CD4-positive, alpha-beta memory T cell (primary cell): ENCODE measurements around the gene RAP2A. TPM values are rescaled to one million over a fixed set of nuclear protein-coding genes. Genes with fewer than 3 reads are reported as not detected.

ENCODE experiments used
- CTCF ChIA-PET: fragments of 350-600 bp; sonication (Branson Sonifier 250); formaldehyde crosslinking; loops from one replicate; lab custom pipeline; 2021; ENCODE audit warnings: inconsistent platforms; ENCODE audit not compliant: partially characterized antibody; lab: Charles Lee
- POLR2A ChIA-PET: fragments of 350-600 bp; sonication (Branson Sonifier 250); formaldehyde crosslinking; loops from one replicate; lab custom pipeline; 2021; ENCODE audit not compliant: partially characterized antibody; lab: Charles Lee
- DNase-seq, 5 donors: peaks; one replicate each; pipeline versions ENCODE4 v3.0.0 to v3.0.0-alpha.2; 2020 to 2022; ENCODE audit warnings: mixed read lengths in 1 of 5
- H3K27ac ChIP-seq: one replicate; pipeline ENCODE4 v1.7.0; 2013; ENCODE audit warnings: low read depth, low read length
- H3K27me3 ChIP-seq: 2 replicates; pipeline ENCODE4 v1.7.0; 2013; ENCODE audit warnings: mild to moderate bottlenecking, low read length, moderate library complexity; ENCODE audit not compliant: insufficient read depth
- H3K36me3 ChIP-seq: 2 replicates; pipeline ENCODE4 v1.7.0; 2013; ENCODE audit warnings: mild to moderate bottlenecking, low read length, moderate library complexity; ENCODE audit not compliant: insufficient read depth
- H3K4me1 ChIP-seq: 2 replicates; pipeline ENCODE4 v1.7.0; 2013; ENCODE audit warnings: mild to moderate bottlenecking, low read length, moderate library complexity; ENCODE audit not compliant: insufficient read depth
- H3K4me3 ChIP-seq, 2 donors: one replicate each; pipeline ENCODE4 v1.7.0; 2013; ENCODE audit warnings: low read length in 2 of 2, mild to moderate bottlenecking in 1 of 2
- H3K9me3 ChIP-seq, 2 donors: one replicate each; pipeline ENCODE4 v1.7.0; 2013; ENCODE audit warnings: low read length in 2 of 2, control low read depth in 1 of 2; ENCODE audit not compliant: control insufficient read depth in 1 of 2
- H3K27ac Mint-ChIP-seq, 7 donors: one replicate each; pipeline ENCODE4 v1.8.0; 2020 to 2021; ENCODE audit warnings: mixed read lengths in 7 of 7, mild to moderate bottlenecking in 6 of 7, inconsistent platforms in 3 of 7, moderate library complexity in 3 of 7
- H3K27me3 Mint-ChIP-seq, 2 donors: one replicate each; pipeline ENCODE4 v1.8.0; 2020 to 2021; ENCODE audit warnings: mixed read lengths in 2 of 2
- H3K36me3 Mint-ChIP-seq, 2 donors: one replicate each; pipeline ENCODE4 v1.8.0; 2020 to 2021; ENCODE audit warnings: mixed read lengths in 2 of 2, inconsistent platforms in 1 of 2, mild to moderate bottlenecking in 1 of 2
- H3K4me1 Mint-ChIP-seq, 4 donors: one replicate each; pipeline ENCODE4 v1.8.0; 2020 to 2021; ENCODE audit warnings: mixed read lengths in 4 of 4, mild to moderate bottlenecking in 1 of 4
- H3K4me3 Mint-ChIP-seq, 8 donors: one replicate each; pipeline ENCODE4 v1.8.0; 2020 to 2021; ENCODE audit warnings: mixed read lengths in 8 of 8, mild to moderate bottlenecking in 7 of 8, moderate library complexity in 6 of 8, inconsistent platforms in 3 of 8
- H3K9me3 Mint-ChIP-seq, 8 donors: one replicate each; pipeline ENCODE4 v1.8.0; 2020 to 2021; ENCODE audit warnings: mixed read lengths in 8 of 8, mild to moderate bottlenecking in 5 of 8, inconsistent platforms in 3 of 8, moderate library complexity in 1 of 8
- intact Hi-C: fragments of 100-400 bp; cut with micrococcal nuclease; formaldehyde crosslinking; loops from one replicate; pipeline ENCODE4 v1.15.1; 2023
- polyA plus RNA-seq, 2 donors: library from polyadenylated mRNA; unstranded; fragments of 300-500 nt; fragmentation: Illumina TruSeq; gene quantifications; one replicate each; pipeline ENCODE4 v1.2.3, GENCODE V29; 2021
- total RNA-seq, 2 experiments: library from RNA; stranded (reverse); gene quantifications; one replicate each; pipeline ENCODE4 v1.2.3, GENCODE V29; 2021

RAP2A gene
- total and polyA plus RNA-seq, 4 experiments from 2014 or later = 1.7 to 24.0 (median 12.7) TPM

DNA sequence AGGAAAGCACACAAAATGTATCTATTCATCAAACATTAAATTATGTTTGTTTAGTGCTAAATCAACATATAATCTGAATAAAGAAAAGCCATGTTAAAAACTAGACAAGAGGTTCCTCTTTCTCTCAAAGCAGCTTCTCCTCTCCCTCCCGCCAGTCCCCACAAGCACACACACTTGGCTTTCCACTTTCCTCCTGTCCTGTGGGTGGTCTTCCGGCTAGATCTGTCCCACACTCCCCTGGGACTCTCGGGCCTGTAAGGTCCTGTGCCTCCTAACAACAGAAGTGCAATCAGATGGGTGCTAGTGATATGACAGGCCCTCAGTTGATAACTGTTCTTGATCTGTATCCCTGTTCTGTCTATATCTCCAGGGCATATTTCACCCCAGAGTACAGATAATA is 45.6 kb upstream of the RAP2A start:
- Histone ChIP-seq H3K4me3 (no peak overlapping the region), H3K9me3 (no peaks in the 10 kb centered on the region), H3K4me1 (peaks cover 4% of the 10 kb centered on the region), H3K27me3 (no peaks in the 10 kb centered on the region), H3K36me3 (no peaks in the 10 kb centered on the region), H3K27ac (no peak overlapping the region)
- H3K36me3 Mint-ChIP-seq = peaks cover 29 to 34% of the 10 kb centered on the region in 2 donors
- no peak overlapping the region for H3K4me3 Mint-ChIP-seq
- H3K27me3 Mint-ChIP-seq = no peaks in the 10 kb centered on the region
- no peaks in the 10 kb centered on the region for H3K9me3 Mint-ChIP-seq
- peaks cover 5 to 18% (median 12%) of the 10 kb centered on the region in 4 donors for H3K4me1 Mint-ChIP-seq
- ChIA-PET CTCF (no interaction called here), POLR2A (no interaction called here)
- H3K27ac Mint-ChIP-seq = no peak overlapping the region
- no peak for DNase-seq
- intact Hi-C loops = no loop called here

DNA sequence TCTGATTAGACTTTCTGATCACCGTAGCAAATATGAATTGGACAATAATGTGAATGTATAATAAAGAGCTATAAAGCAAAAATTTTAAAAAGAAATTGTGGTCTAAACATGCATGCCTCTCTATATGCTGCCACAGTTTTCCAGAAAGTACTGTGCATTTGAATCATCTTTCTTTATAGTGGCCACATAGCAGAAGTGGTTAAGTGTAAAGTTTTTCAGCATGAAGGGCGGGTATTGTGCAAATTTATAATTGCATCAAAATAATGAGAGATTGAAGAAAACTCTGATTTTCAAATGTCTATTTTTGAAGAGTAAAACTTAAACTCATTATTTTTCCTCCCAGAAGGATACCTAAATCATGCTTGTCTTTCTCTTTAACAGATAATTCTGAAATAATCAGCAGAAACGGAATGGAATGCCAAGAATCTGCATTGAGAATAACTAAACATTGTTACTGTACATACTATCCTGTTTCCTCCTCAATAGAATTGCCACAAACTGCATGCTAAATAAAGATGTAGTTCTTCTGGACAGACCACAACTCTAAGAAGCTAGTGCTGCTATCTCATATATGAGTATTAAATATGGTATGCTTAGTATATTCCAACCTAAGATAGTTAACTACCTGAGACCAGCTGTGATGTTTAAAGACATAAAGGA is 42.9 kb upstream of the RAP2A start:
- peaks cover 24 to 28% of the 10 kb centered on the region in 2 donors for H3K36me3 Mint-ChIP-seq
- H3K9me3 ChIP-seq = no peaks in the 10 kb centered on the region
- no peak for DNase-seq
- intact Hi-C loops = no loop called here
- H3K4me3 ChIP-seq = no peak overlapping the region
- H3K4me3 Mint-ChIP-seq = no peak overlapping the region
- H3K9me3 Mint-ChIP-seq = no peaks in the 10 kb centered on the region
- ChIA-PET POLR2A (no interaction called here), CTCF (interaction anchor here (1.6 kb wide), 1 partner anchor 281 kb away, joined by 5 read pairs; no protein-coding TSS in a partner anchor)
- peaks cover 3 to 15% (median 9%) of the 10 kb centered on the region in 4 donors for H3K4me1 Mint-ChIP-seq
- no peak overlapping the region for H3K27ac ChIP-seq
- no peaks in the 10 kb centered on the region for H3K27me3 Mint-ChIP-seq
- H3K27ac Mint-ChIP-seq = no peak overlapping the region
- no peaks in the 10 kb centered on the region for H3K36me3 ChIP-seq
- H3K27me3 ChIP-seq = no peaks in the 10 kb centered on the region
- peaks cover 4% of the 10 kb centered on the region for H3K4me1 ChIP-seq

DNA sequence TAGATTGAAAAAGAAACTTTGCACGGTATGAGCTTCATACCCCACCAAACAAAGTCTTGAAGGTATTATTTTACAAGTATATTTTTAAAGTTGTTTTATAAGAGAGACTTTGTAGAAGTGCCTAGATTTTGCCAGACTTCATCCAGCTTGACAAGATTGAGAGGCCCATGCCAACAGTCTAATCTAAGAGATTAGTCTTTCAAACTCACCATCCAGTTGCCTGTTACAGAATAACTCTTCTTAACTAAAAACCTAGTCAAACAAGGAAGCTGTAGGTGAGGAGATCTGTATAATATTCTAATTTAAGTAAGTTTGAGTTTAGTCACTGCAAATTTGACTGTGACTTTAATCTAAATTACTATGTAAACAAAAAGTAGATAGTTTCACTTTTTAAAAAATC is 41.9 kb upstream of the RAP2A start:
- Mint-ChIP-seq H3K4me1 (peaks cover 0 to 5% (median 2%) of the 10 kb centered on the region in 4 donors), H3K9me3 (no peaks in the 10 kb centered on the region), H3K36me3 (peaks cover 19 to 23% of the 10 kb centered on the region in 2 donors), H3K4me3 (no peak overlapping the region), H3K27ac (no peak overlapping the region), H3K27me3 (no peaks in the 10 kb centered on the region)
- Histone ChIP-seq H3K4me1 (peaks cover 3% of the 10 kb centered on the region), H3K27ac (no peak overlapping the region), H3K9me3 (no peaks in the 10 kb centered on the region), H3K36me3 (no peaks in the 10 kb centered on the region), H3K27me3 (no peaks in the 10 kb centered on the region), H3K4me3 (no peak overlapping the region)
- intact Hi-C loops = no loop called here
- CTCF ChIA-PET = interaction anchor here (1.6 kb wide), 1 partner anchor 282 kb away, joined by 5 read pairs; no protein-coding TSS in a partner anchor
- DNase-seq = no peak
- POLR2A ChIA-PET = no interaction called here

DNA sequence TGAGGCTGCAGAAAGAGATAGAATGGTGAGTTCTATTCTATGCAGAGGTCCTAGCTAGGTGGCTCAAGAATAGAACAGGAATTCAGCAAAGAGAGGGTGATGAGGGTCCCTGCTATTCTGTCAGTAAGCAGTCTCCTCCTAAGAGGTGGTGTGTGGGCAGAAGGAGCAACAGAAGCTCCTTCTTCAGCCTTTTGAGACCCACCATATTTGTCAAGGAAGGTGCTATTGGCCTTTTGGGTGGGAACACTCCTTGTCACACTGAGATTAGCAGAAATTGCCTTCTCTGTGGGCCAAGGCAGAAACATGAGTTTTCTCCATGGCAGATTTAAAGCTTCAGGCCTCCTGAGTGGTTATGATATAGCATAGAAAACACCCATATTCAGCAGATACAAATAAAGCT is 39.4 kb upstream of the RAP2A start:
- H3K4me1 Mint-ChIP-seq = no peaks in the 10 kb centered on the region
- Histone ChIP-seq H3K4me3 (no peak overlapping the region), H3K9me3 (no peaks in the 10 kb centered on the region), H3K27ac (no peak overlapping the region), H3K27me3 (no peaks in the 10 kb centered on the region), H3K36me3 (no peaks in the 10 kb centered on the region), H3K4me1 (no peaks in the 10 kb centered on the region)
- no peak for DNase-seq
- peaks cover 11 to 13% of the 10 kb centered on the region in 2 donors for H3K36me3 Mint-ChIP-seq
- ChIA-PET CTCF (interaction anchor here (0.6 kb wide), 1 partner anchor 41 kb away, joined by 5 read pairs; no protein-coding TSS in a partner anchor), POLR2A (no interaction called here)
- intact Hi-C loops = no loop called here
- no peaks in the 10 kb centered on the region for H3K27me3 Mint-ChIP-seq
- no peak overlapping the region for H3K27ac Mint-ChIP-seq
- H3K9me3 Mint-ChIP-seq = no peaks in the 10 kb centered on the region
- H3K4me3 Mint-ChIP-seq = no peak overlapping the region

DNA sequence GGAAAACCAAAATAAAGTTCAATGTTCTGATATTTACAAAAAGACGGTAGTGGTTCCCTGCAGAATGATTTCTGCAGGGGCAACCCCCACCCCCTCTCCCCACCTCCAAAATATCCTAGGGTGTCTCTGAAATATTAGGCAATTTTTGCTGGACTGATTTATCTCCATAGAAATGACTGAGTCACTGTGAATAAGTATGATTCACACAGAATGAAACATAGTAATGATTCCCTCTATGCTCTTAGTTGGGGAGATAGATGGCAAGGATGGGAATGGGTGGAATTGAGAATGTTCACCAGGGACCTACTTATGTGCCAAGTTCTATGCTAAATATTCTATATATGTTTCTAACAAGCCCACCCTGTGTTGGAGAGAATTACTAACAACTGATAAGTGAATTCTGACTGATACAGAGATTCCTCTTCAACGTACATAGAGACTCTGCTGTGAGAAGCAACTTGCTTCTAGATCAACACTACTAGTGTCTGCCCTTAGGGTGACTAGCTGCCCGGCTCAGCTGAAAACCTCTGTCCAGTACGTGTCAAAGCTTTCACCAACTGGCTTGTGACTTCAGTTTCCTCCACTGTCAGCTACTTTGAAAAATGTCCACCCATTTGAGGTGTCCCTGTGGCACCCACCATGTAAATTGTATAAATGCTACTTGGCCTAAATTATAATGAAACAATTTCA is 38.4 kb upstream of the RAP2A start:
- no peaks in the 10 kb centered on the region for H3K27me3 Mint-ChIP-seq
- peaks cover 0 to 2% (median 0%) of the 10 kb centered on the region in 8 donors for H3K9me3 Mint-ChIP-seq
- H3K4me3 Mint-ChIP-seq = no peak overlapping the region
- H3K27ac Mint-ChIP-seq = no peak overlapping the region
- Histone ChIP-seq H3K4me1 (no peaks in the 10 kb centered on the region), H3K27ac (no peak overlapping the region), H3K36me3 (no peaks in the 10 kb centered on the region), H3K9me3 (no peaks in the 10 kb centered on the region), H3K4me3 (no peak overlapping the region), H3K27me3 (no peaks in the 10 kb centered on the region)
- DNase-seq = no peak
- ChIA-PET POLR2A (no interaction called here), CTCF (interaction anchor here (2.0 kb wide), 1 partner anchor 285 kb away, joined by 6 read pairs; no protein-coding TSS in a partner anchor)
- H3K4me1 Mint-ChIP-seq = no peaks in the 10 kb centered on the region
- intact Hi-C loops = no loop called here
- peaks cover 11 to 12% of the 10 kb centered on the region in 2 donors for H3K36me3 Mint-ChIP-seq

DNA sequence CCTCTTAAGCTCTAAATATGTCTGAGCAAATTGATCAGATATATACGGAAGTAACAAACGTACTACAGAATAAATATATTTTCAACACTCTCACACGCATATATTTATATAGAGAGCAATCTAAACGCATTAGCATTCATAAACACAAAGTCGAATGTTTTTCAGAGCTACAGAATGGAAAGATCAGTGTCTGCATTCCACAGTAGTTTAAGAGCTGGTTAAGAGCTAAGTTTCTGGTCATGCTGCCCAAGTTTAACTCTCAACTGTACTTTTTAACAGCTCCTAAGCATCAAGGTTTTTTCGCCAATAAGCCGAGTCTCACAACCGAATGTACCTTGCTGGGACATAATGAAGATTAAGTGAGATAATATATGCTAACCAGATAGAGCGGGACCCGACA is 36.7 kb upstream of the RAP2A start:
- CTCF ChIA-PET = interaction anchor here (2.0 kb wide), 1 partner anchor 287 kb away, joined by 6 read pairs; no protein-coding TSS in a partner anchor
- POLR2A ChIA-PET = no interaction called here

DNA sequence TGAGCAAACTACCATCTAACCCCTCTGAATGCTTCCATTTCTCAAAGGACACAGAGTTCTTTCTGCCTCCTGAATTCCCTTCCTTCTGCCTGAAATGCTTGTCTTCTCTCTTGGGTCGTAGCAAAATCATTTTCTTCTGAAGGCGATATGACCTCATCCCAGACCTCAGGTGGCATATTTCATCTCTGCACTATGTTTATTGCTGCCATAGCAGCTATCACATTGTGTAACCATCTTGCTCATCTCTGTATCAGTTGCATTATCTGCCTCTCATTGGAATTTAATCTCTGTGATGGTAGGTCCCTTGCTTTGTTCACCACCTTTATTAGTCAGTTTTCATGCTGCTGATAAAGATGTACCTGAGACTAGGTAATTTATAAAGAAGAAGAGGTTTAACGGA is 32.5 kb upstream of the RAP2A start:
- H3K27me3 ChIP-seq = peaks cover 9% of the 10 kb centered on the region
- no peaks in the 10 kb centered on the region for H3K36me3 ChIP-seq
- no peak for DNase-seq
- H3K27ac ChIP-seq = no peak overlapping the region
- no peaks in the 10 kb centered on the region for H3K9me3 ChIP-seq
- POLR2A ChIA-PET = no interaction called here
- H3K4me1 ChIP-seq = no peaks in the 10 kb centered on the region
- H3K27me3 Mint-ChIP-seq = peaks cover 10 to 11% of the 10 kb centered on the region in 2 donors
- H3K4me3 Mint-ChIP-seq = no peak overlapping the region
- CTCF ChIA-PET = no interaction called here
- no peak overlapping the region for H3K4me3 ChIP-seq
- intact Hi-C loops = no loop called here
- H3K27ac Mint-ChIP-seq = no peak overlapping the region
- no peaks in the 10 kb centered on the region for H3K36me3 Mint-ChIP-seq
- peaks cover 0 to 17% (median 6%) of the 10 kb centered on the region in 8 donors for H3K9me3 Mint-ChIP-seq
- no peaks in the 10 kb centered on the region for H3K4me1 Mint-ChIP-seq

More for the DNA sequence above, 36.7 kb upstream of the RAP2A start:
- intact Hi-C loops = no loop called here
- no peaks in the 10 kb centered on the region for H3K36me3 ChIP-seq
- no peaks in the 10 kb centered on the region for H3K27me3 ChIP-seq
- DNase-seq = no peak
- no peak overlapping the region for H3K4me3 ChIP-seq
- Mint-ChIP-seq H3K9me3 (peaks cover 0 to 10% (median 6%) of the 10 kb centered on the region in 8 donors), H3K4me1 (no peaks in the 10 kb centered on the region), H3K27me3 (no peaks in the 10 kb centered on the region), H3K27ac (no peak overlapping the region), H3K4me3 (no peak overlapping the region), H3K36me3 (peaks cover 3 to 4% of the 10 kb centered on the region in 2 donors)
- no peaks in the 10 kb centered on the region for H3K4me1 ChIP-seq
- no peak overlapping the region for H3K27ac ChIP-seq
- no peaks in the 10 kb centered on the region for H3K9me3 ChIP-seq
